ENCODE measurements around the gene GRWD1.

DNA sequence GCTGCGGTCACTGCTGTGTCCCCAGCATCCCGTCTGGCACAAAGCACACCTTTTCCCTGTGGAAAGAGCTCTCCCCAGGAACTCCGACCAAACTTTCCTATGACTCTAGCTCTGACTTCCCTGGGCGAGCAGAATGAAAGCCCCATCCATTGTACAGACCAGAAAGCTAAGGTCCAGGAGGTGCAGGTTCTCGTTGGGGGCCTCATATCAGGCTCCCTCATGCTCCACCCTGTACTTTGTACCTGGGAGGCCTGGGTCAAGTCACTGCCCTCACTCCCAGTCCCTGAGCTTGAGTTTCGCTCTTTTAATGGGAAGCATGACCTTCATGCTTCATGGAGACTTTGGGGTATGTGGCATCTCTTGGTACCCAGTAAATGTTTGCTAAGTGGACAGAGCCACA, 41.8 kb downstream of the GRWD1 start:
- TF ChIP-seq, protein P1, sequence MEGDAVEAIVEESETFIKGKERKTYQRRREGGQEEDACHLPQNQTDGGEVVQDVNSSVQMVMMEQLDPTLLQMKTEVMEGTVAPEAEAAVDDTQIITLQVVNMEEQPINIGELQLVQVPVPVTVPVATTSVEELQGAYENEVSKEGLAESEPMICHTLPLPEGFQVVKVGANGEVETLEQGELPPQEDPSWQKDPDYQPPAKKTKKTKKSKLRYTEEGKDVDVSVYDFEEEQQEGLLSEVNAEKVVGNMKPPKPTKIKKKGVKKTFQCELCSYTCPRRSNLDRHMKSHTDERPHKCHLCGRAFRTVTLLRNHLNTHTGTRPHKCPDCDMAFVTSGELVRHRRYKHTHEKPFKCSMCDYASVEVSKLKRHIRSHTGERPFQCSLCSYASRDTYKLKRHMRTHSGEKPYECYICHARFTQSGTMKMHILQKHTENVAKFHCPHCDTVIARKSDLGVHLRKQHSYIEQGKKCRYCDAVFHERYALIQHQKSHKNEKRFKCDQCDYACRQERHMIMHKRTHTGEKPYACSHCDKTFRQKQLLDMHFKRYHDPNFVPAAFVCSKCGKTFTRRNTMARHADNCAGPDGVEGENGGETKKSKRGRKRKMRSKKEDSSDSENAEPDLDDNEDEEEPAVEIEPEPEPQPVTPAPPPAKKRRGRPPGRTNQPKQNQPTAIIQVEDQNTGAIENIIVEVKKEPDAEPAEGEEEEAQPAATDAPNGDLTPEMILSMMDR (conservative IDR thresholded peaks at IDR 0.05) = no peak
- no peak for TF ChIP-seq ZFX (IDR thresholded peaks at IDR 0.05)
